Measurements from ENCODE around the gene CD99.

GRCh38 chrX:2733286-2733685 is 42.2 kb downstream of the CD99 start:
- TF ChIP-seq POLR2A (IDR thresholded peaks at IDR 0.05): no peak
- TF ChIP-seq CTCF (IDR thresholded peaks at IDR 0.05): no peak

All from testis (tissue), 2 donors.